Activated T-cell treated with anti-CD3 and anti-CD28 coated beads for 24 hours (primary cell): ENCODE data around the gene DNAH17.
A peak's percentile ranks its signal among the peaks of the same experiment; 100 is the strongest.

Experiments used
- DNase-seq: peaks from one replicate; pipeline ENCODE4 v3.0.0-alpha.2; 2020; ENCODE audit warnings: low read depth

Gene DNAH17

GRCh38 chr17:78390241-78391050 lies 186.8 kb downstream of the DNAH17 start:
- DNase-seq = no peak

GRCh38 chr17:78387977-78388941 lies 188.9 kb downstream of the DNAH17 start:
- no peak for DNase-seq

GRCh38 chr17:78384479-78385175 lies 192.6 kb downstream of the DNAH17 start:
- no peak for DNase-seq

GRCh38 chr17:78383725-78384471 lies 193.3 kb downstream of the DNAH17 start:
- peak; percentile 51 for DNase-seq

GRCh38 chr17:78381601-78382232 lies 195.5 kb downstream of the DNAH17 start:
- no peak for DNase-seq

GRCh38 chr17:78380370-78380769 lies 196.8 kb downstream of the DNAH17 start:
- DNase-seq = no peak

- no peak for DNase-seq
Observed at GRCh38 chr17:78379131-78379491, 198.1 kb downstream of the DNAH17 start.

GRCh38 chr17:78378225-78379130 lies 198.7 kb downstream of the DNAH17 start, which contains the start of gene PGS1:
PGS1 (plus strand) TSS chr17:78378649; CDS start chr17:78378666, 17 bp downstream.
- DNase-seq = peak; percentile 76

GRCh38 chr17:78377858-78378224 lies 199.4 kb downstream of the DNAH17 start:
- no peak for DNase-seq

GRCh38 chr17:78376161-78376560 lies 201.0 kb downstream of the DNAH17 start:
- no peak for DNase-seq

GRCh38 chr17:78375401-78376151 lies 201.6 kb downstream of the DNAH17 start:
- no peak for DNase-seq

GRCh38 chr17:78374631-78375274 lies 202.4 kb downstream of the DNAH17 start:
- no peak for DNase-seq

GRCh38 chr17:78374189-78374588 lies 203.0 kb downstream of the DNAH17 start:
- DNase-seq = no peak
